DMS114 treated with DMSO at 0.1 percent for 48 hours (cell line): ENCODE data around the gene SUGCT.

Experiments
- DNase-seq: peaks from one replicate; lab custom pipeline; 2025; ENCODE audit not compliant: unreplicated experiment; lab: John Stamatoyannopoulos, UW

Gene SUGCT

DNA sequence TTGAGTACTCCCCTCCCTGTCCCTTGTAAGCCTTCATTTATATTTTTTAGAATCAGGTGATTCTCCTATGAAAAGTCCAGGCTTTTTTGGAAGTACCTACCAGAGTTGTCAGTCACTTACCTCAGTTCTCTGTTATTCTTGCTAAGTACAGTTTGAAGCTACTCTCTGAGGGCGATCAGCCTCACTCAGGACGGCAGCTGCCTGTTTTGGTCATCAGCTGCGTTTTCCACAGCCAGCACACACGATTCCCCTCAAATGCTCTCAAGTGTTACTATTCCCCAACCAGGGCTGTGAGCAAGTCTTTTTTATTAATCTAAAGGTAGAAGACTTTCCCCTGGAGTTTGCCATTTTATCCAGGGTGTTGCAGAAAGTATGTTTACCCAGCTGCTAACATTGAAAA is 328.6 kb downstream of the SUGCT start:
- DNase-seq = no peak

DNA sequence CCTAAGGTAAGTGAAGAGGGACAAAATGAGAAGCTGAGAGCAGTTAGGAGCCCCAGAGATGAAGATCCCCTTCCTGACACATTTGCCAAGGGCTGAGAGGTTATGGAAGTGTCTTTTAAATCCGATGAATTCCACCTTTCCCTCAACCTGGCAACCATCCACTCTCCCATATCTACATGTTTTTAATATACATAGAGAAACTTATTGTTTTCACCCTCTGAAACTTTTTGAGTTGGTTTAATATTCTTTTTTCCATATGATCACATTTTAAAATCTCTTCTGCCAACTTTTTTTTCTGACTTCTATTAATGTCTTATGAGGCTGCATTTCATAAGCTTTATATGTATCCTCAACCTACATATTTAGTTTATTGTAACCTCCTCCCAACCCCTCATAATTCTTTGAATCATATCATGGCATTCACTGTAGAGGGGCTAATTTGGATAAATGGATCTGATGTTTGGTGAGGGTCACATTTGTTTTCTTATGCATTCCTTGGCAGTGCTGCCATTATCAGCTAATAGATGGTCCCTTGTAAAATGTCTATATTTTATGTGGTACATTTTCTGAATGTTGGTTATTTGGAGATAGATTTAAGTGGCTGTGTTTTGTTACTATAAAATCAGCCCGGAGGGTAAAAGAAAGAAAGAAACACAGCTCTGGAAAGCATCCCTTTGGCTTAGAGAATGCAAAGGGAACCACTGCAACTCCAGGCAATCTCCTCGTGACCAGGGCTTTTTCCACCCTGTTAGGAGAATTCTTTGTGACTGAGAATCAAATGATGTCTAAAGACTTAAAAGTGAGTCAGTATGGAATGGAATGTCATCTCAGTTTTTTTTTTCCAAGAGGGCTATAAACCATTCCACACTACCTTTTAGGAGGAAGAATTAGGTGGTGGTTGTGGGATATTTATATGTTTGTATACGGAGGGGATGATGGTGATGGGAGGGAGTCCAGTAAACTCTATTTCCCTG is 334.4 kb downstream of the SUGCT start:
- DNase-seq = no peak

DNA sequence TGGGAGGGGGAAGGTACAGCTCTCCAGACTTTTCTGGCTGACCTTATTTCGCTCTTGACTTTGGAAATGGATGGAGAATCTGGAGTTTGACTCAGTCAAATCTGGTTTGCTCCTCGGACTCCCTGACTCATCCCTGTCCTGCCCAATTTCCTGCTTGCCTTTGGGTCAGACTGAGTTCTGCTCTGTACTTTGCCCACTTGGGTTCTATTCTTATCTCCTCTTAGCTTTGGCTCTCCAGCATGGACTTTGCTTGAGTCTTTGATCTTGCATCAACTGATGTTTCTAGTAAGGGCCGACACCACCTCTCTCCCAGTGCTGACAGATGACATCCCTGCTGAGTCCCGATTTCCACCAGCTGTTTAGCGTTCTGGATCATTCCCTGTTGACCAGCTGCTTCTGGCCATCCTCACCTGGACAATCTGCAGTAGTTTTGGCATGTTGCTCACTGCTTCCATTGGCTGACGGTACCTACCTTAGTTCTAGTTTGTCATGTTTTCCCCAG is 335.3 kb downstream of the SUGCT start:
- DNase-seq = no peak

DNA sequence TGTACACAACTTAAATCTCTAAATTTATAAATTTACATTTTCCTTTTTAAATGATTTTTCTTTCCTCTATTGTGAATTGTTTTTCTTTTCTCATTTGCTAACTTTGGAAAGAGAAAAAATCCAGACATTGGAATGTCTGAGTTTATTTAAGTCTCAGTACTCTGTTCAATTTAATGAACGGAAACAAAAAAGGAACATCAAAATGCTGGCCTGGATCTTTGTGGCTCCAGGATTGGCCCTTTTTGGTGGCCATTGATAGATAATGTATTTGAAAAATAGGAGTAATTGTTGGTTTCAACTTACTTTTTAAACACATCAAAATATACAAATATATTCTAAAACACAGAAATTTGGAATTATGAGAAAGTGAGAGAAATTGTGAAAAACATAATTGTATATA is 336.0 kb downstream of the SUGCT start:
- DNase-seq = no peak

DNA sequence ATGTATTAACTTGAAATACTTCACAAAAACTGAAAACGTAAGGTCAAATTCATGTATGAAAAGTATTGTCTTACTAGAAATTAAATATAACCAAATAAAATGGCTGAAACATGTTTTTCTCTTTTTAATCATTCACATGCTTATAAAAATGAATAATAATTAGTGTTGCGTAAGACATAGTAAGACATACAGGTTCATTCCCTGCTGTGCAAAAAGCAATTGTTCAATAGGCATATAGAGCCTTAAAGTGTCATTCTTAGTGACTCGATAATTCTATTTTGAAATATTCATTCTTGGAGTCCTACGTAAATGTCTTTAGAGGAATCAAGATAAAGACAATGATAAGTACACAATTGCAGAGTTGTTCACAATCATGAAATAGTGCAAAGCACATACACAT is 337.1 kb downstream of the SUGCT start:
- DNase-seq = no peak

DNA sequence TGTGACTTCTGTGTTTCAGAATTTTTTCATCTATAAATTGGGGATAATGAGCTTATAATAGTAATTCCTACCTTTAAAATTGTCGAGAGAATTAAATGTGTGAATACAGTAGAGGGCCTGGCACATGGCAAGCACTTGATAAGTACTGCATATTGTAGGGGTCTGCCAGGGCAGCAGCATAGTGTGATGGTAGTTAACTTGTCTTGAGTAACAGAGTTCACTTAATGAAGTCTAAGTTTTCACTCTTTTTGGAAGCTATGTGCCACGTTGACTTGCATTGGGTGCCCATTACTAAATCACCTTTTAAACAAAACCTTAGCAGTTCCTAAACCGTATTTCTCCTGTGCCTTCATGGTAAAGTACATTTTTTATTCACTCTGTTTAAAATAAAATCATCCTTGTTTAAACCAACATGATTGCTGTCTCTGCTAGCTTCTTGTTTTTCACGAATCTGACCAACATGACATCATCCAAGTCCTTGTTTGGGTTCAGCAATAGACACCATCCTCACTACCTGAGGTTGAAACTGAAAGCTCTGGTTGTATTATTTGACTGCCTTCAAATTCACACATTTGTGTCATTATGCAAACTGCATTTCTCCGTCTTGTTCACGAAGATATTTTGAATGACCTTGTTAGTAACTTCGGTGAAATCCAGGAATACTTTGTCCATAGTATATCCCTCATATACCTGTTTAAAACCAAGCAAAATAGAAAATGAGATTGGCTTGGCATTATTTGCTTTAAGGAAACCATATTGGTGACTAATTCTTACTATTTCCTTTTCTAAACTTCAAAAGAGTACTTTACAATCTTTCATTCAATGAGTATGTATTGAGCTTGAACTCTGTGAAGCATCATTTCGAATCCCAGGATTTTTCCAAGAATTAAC is 340.2 kb downstream of the SUGCT start:
- DNase-seq = no peak

DNA sequence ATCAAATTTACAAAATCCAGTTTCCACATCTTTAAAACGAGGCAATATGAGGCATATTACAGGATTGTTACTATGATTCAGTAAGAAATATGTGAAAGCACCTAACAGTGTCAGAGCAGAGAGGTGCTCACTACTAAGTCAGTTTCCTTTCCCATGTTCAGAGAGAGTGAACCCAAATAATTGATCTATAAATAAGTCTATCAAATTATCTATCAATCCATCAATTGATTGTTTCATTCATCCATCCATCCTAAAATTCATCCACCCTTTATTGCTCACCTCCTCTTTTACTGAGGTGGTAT is 340.8 kb downstream of the SUGCT start:
- no peak for DNase-seq

DNA sequence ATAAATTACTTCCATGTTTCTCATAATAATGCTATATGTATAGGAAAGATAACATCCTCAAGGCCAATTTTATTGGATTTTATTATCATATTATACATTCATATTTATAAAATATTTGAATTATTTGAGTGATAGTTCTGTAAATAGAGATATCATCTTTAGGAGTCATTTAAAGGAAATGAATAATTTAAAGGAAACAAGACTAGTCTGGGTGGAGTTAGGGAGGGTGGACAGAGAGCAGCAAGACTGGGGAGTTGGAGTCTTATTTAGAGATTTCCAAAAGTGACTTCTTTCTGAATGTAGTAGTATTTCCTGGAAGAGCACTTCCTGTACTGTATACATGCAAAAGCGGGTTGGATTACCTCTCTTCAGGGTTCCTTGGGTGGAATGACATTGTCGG is 342.3 kb downstream of the SUGCT start:
- DNase-seq = no peak

DNA sequence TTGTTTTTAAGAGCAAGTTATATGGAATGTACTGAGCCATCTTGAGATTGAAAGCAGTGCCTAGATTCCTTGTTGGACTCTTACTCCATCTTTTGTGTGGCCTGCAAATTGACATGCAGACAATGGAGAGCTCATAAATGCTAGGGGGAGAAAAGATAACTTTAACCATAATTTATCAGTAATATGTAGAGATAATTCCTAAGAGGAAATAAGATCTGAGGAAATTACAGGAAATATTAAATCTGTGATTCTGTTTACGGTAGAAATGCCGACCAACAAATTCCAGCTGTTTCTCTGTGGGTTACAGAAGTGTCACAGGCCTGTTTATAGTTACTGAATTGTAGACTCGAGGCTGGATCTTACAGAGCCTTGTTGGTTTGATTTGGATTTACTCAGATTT is 348.0 kb downstream of the SUGCT start:
- no peak for DNase-seq

DNA sequence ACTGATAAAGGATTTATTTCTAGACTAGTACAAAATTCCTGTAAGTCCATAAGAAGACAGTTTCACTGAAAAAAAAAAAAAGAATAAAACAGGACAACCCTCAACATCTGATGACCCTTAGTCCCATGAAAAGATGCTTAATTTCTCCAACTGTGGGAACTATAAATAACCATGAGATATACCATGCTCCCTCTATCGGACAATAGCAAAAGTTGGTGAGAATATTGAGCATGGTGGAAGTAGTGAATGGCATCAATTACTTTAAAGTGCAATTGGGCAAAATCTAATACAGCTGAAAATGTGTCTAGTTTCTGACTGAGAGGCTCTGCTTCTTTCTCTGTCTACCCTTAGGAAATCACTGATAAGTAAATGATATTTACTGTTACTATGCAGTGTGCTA is 348.8 kb downstream of the SUGCT start:
- DNase-seq = no peak

DNA sequence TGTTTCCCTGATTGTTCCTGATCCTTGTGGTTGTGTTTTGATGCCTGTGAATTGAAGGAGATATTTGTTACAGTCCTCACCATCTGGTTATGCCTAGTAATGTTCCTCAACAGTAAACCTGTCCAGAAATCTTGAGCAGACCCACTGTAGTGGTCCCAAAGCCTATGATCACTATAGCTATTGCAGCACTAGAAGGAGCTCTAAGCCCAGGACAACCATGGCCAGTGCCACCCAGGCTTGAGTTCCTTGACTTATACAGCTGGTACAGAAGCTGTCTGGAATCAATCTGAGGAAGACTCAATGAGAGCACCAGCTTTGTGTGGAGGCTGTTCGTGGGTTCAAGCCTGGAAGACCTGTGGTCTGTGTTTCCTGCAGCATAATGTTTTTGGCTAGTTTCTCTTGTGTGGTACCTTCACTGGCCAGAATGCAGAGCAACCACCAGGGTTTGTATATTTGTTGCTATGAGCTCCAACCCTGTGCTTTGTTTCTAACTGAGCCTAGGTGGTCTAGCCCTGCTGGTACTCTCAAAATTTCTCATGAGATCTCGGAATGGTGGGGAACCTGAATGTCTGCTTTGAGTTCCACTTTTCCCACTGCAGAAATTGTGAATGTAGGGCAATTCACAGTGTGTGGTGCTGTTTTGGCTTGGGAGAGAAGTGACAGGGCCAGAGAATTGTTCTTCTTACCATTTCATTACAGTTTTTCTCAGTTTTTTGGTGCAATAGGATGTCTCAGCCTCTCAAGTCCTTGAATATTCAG is 355.2 kb downstream of the SUGCT start:
- no peak for DNase-seq

DNA sequence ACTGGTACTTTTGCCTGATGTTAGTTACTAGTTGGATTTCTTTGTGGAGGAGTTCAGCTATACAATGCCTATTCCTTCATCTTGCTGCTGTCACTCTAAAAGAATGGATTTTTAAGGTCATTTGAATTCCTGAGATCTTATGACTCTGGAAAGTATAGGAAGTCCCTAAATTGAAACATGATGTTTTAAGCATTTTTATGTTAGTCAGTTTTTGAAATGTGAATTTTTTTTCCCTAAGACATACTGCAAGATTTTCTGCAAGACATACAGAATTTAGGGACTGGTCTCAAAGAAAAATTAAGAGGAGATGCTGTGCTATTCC is 355.8 kb downstream of the SUGCT start:
- DNase-seq = no peak

DNA sequence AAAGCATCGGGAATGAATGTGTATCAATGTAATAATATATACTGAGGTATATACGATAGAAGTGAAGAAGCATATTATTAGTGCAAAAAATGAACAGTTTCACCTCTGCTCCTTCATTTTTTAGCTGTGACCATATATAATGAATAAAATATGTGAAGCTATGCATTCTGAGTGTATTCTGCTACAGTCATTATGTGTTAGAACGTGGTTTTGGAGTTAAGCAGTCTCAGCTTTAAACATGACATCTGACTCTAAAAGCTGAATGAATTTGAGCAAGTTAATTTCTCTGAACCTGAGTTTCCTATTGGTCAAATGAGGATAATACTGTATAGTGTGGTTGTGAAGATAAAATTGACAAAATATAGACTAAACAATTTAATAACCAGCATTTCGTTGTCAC is 358.1 kb downstream of the SUGCT start:
- DNase-seq = no peak

DNA sequence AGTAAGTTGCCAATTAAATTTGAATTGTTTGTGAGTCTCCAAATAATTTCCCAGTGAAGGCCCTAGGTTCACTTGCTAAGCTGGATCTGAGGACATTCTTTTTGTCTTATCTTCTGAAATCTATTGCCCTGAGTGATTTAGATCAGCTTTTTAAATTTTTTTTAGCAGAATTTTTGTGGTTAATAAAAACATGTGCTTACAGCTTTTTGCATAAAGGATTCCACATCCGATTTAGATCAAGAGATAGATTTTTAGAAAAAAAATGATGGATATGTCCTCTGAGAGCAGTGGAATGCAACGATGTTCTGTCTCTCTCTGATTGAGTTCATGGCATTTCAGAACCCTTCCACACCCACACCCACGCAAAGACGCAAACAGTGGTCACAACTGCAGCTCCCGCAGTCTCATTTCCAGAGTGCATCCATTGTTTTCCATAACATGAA is 358.8 kb downstream of the SUGCT start:
- DNase-seq = no peak

DNA sequence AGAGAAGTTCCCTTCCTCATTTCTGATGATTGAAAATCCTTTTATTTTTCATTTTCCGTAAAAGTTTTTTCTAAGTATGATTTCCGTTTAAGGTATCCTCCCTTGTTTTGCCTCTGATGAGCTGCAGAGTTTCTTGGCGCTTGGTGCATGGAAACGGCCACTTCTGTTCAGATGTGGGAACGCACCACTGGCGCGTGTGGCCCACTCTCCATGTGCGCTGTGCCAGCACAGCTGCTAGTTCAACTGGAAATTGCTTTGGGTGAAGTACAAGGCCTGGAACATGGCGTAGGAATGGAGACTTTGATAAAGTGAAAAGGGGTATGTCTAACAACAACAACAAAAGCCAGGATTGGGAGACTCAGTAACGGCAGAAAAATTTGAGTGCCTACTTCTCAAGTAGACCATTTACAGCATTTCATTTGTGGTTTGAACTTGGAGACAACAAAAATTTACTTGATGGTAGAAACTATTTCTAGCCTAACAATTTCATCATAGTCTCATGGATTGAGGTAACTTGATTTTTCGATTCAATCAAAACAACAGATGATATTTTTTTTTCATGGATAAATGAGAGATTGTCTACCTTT is 364.2 kb downstream of the SUGCT start:
- DNase-seq = no peak

DNA sequence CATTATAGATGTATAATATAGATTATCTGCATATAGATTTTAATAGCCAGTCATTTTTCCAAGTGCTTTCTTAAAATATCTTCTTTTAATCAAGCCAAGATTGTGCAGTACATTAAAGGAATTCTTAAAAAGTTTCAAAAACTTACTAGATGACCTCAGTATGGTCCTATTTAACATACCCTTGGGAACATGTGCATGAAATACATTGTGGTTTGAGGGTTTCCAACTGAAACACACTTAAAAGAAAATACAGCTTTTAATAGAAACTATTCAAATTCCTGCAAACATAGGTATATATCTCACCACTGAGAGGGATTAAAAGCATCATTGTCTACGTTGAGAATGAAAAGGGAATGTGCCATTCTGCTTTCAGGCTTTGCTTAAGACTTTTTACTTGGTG is 364.9 kb downstream of the SUGCT start:
- DNase-seq = no peak

DNA sequence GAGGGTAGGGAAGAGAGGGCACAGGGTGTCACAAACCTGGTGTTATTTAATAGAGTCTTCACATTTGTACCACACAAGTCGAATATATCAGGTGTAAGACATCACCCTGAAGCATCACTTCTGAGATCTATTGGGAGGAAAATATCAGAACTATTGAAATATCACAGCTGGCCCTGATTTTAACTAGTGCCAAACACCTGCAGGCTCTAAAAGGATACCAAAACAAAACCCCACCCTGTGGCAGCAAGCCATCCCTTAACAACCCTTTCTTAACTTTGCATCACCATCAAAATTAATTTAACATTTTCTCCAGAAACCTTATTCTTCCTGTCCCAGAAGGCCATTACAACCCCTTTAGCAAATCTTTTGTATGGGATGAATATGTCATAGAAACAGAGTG is 365.4 kb downstream of the SUGCT start:
- no peak for DNase-seq

DNA sequence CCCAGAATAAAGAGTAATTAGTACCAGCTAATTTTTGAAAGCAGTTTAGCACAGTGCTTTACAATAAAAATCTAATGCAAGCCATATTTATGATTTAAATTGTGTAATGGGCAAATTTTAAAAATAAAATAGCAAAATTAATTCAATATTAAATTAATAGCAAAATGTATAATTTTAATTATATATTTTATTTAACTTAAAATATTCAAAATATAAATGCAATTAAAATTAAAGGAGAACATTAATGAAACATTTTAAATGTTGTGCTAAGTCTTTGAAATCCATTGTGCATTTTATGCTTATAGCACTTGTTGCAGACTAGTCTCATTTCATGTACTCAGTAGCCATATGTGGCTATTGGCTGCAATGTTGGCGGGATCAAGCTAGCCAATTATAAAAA is 367.6 kb downstream of the SUGCT start:
- no peak for DNase-seq

DNA sequence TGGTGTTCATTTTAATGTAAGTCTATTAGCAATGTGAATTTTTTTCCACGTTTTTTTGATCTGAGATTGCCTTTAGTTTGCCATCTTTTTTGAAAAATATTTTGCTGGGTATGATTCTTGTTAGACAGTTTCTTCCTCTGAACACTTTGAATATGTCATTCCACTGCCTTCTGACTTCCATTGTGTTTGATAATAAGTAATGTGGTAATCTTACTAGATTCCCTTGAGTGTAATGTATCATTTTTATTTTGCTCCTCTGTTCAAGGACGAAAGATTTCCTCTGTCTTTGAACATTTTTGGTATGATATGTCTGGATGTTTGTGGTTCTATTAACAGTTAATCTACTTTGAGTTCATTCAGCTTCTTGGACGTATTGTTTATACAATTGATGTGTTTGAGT is 371.4 kb downstream of the SUGCT start:
- no peak for DNase-seq

DNA sequence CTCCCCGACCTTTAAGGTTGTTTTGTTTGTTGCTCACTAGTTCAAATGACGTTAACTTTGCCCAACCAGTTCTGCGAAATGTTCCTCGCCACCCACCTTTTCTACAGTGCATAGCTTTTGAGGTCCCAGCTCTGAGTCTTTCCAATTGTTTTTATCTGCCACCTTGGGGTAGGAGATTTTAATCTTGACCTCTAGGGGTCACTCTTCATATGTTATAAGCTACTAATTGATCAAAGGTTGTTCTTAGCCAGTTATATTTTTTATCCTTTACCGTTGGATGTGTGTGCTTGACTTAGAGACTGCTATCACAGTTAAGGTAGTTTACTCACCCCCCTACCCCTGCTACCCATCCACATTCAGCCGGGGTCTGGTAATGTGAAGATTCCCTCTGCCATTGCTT is 372.4 kb downstream of the SUGCT start:
- no peak for DNase-seq
